ENCODE results near the gene PTCH2.
A peak's percentile ranks its signal among the peaks of the same experiment; 100 is the strongest.

Gene PTCH2

DNA sequence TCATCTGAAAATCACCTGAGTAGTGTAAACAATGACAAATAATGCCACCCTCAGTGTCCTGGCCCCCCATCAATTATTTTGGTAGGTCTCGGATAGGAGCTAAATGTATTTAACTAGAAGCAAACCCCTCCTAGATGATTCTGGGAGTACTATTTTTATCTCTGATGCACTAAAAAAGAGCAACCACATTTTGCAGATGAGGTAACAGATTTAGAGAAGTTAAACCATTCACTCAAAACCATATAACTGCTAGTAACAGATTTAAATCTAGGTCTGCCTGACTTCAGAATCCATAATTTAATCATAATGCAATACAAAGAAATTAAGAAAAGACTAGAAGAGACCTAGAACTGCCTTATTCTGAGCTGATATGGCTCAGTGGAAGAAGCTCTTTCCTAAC lies 17.3 kb upstream of the PTCH2 start:
- Histone ChIP-seq H3K4me3 (ENCODE audit: low read length) (no peak overlapping the region), H3K36me3 (ENCODE audit: insufficient read depth, low read length) (peaks cover 12% of the 10 kb centered on the region), H3K4me1 (ENCODE audit: control insufficient read depth, insufficient read depth, low read length) (no peaks in the 10 kb centered on the region), H3K9me3 (replicated peaks; ENCODE audit: low read length) (no peaks in the 10 kb centered on the region), H3K9ac (ENCODE audit: low read depth, low read length) (no peak overlapping the region), H3K27me3 (ENCODE audit: control insufficient read depth, insufficient read depth, low read length) (no peaks in the 10 kb centered on the region), H3K4me2 (ENCODE audit: low read length) (no peak overlapping the region)

DNA sequence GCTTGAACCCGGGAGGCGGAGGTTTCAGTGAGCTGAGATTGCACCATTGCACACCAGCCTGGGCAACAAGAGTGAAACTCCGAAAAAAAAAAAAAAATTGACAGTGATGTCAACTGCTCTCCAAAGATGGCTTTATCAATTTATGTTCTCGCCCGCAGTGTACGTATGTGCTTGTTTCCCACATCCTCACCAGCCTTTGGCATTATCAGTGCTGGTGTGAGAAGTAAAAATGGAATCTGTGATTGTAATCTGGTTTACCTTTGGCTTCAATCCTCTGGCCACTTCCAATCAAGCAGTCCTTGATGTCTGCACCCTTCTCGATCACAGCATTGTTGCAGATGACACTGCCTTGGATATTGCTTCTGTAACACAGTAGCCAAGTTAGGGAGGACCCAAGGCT lies 14.4 kb upstream of the PTCH2 start:
- H3K4me2 ChIP-seq (ENCODE audit: low read length) = no peak overlapping the region
- no peaks in the 10 kb centered on the region for H3K27me3 ChIP-seq (ENCODE audit: control insufficient read depth, insufficient read depth, low read length)
- peaks cover 8% of the 10 kb centered on the region for H3K36me3 ChIP-seq (ENCODE audit: insufficient read depth, low read length)
- no peaks in the 10 kb centered on the region for H3K9me3 ChIP-seq (replicated peaks; ENCODE audit: low read length)
- no peaks in the 10 kb centered on the region for H3K4me1 ChIP-seq (ENCODE audit: control insufficient read depth, insufficient read depth, low read length)
- no peak overlapping the region for H3K9ac ChIP-seq (ENCODE audit: low read depth, low read length)
- H3K4me3 ChIP-seq (ENCODE audit: low read length) = no peak overlapping the region

DNA sequence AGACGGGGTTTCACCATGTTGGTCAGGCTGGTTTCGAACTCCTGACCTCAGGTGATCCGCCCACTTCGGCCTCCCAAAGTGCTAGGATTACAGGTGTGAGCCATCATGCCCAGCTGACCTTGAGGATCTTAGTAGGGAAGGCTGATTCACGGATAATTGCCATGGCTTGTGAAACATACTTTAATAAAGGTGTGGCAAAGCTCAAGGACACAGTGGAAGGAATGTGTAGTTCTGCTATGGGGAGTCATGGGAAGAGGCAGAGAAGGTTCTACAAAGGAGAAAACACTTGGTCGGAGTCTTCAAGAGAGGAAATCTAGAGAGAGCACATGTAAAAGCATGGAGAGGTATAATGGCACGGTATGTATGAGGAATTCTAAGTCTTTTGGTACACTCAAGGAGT lies 12.7 kb upstream of the PTCH2 start:
- Histone ChIP-seq H3K4me3 (ENCODE audit: low read length) (no peak overlapping the region), H3K4me2 (ENCODE audit: low read length) (no peak overlapping the region), H3K4me1 (ENCODE audit: control insufficient read depth, insufficient read depth, low read length) (no peaks in the 10 kb centered on the region), H3K9ac (ENCODE audit: low read depth, low read length) (no peak overlapping the region), H3K27me3 (ENCODE audit: control insufficient read depth, insufficient read depth, low read length) (no peaks in the 10 kb centered on the region), H3K9me3 (replicated peaks; ENCODE audit: low read length) (no peaks in the 10 kb centered on the region), H3K36me3 (ENCODE audit: insufficient read depth, low read length) (peaks cover 5% of the 10 kb centered on the region)

DNA sequence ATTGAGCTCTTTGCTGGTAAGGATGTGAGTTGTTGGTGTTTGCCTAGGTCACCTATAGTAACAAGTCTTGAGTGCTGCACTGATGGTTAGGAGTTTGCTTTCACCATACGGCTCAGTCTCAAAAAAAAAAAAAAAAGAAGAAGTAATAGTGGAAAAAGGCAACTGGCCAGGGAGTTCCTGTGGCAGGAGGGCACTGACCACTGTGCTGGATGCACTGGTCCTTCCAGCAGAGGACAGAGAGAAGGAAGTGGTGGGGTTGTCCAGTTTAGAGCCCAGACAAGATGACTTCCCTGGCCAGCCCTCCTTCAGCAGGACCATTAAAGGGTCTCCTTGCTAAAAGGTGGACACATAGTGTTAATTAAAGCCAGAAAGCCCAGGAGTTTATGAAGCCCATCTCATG lies 11.9 kb upstream of the PTCH2 start:
- Histone ChIP-seq H3K9me3 (replicated peaks; ENCODE audit: low read length) (no peaks in the 10 kb centered on the region), H3K36me3 (ENCODE audit: insufficient read depth, low read length) (peaks cover 5% of the 10 kb centered on the region), H3K4me2 (ENCODE audit: low read length) (no peak overlapping the region), H3K4me1 (ENCODE audit: control insufficient read depth, insufficient read depth, low read length) (no peaks in the 10 kb centered on the region), H3K9ac (ENCODE audit: low read depth, low read length) (no peak overlapping the region), H3K27me3 (ENCODE audit: control insufficient read depth, insufficient read depth, low read length) (no peaks in the 10 kb centered on the region), H3K4me3 (ENCODE audit: low read length) (no peak overlapping the region)

DNA sequence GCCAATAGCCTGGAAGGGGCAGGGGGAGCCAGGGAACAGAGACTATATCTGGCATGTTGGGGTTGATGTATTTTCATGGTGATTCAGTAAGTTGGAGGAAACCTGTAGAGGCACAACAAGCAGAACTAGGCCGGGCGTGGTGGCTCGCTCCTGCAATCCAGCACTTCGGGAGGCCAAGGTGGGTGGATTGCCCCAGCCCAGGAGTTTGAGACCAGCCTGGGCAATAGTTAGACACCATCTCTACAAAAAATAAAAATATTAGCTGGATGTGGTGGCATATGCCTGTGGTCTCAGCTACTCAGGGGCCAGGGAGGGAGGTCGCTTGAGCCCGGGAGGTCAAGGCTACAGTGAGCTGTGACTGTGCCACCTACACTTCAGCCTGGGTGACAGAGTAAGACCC lies 10.1 kb upstream of the PTCH2 start:
- H3K9ac ChIP-seq (ENCODE audit: low read depth, low read length) = no peak overlapping the region
- H3K4me3 ChIP-seq (ENCODE audit: low read length) = no peak overlapping the region
- H3K4me1 ChIP-seq (ENCODE audit: control insufficient read depth, insufficient read depth, low read length) = no peaks in the 10 kb centered on the region
- H3K27me3 ChIP-seq (ENCODE audit: control insufficient read depth, insufficient read depth, low read length) = no peaks in the 10 kb centered on the region
- H3K9me3 ChIP-seq (replicated peaks; ENCODE audit: low read length) = no peaks in the 10 kb centered on the region
- no peak overlapping the region for H3K4me2 ChIP-seq (ENCODE audit: low read length)
- H3K36me3 ChIP-seq (ENCODE audit: insufficient read depth, low read length) = peaks cover 5% of the 10 kb centered on the region

DNA sequence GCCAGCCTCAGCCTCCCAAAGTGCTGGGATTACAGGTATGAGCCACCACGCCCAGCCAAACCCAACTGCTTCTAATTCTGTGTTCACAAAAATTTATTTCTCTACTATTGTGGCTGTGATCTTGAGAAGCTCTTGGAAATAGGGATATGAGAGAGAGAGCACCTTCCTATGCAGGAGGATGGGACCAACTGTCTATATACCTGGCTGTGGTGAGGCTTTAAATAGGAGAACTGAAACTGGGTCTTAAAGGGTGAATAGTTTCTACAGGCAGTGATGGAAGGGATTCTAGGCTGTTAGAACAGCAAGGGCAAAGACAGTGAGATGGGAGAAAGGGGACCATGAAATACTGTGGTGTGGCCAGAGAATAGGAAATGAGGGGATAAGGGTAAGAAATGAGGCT lies 8.3 kb upstream of the PTCH2 start:
- Histone ChIP-seq H3K4me3 (ENCODE audit: low read length) (no peak overlapping the region), H3K9me3 (replicated peaks; ENCODE audit: low read length) (no peaks in the 10 kb centered on the region), H3K4me1 (ENCODE audit: control insufficient read depth, insufficient read depth, low read length) (no peaks in the 10 kb centered on the region), H3K36me3 (ENCODE audit: insufficient read depth, low read length) (no peaks in the 10 kb centered on the region), H3K4me2 (ENCODE audit: low read length) (no peak overlapping the region), H3K9ac (ENCODE audit: low read depth, low read length) (no peak overlapping the region), H3K27me3 (ENCODE audit: control insufficient read depth, insufficient read depth, low read length) (no peaks in the 10 kb centered on the region)

DNA sequence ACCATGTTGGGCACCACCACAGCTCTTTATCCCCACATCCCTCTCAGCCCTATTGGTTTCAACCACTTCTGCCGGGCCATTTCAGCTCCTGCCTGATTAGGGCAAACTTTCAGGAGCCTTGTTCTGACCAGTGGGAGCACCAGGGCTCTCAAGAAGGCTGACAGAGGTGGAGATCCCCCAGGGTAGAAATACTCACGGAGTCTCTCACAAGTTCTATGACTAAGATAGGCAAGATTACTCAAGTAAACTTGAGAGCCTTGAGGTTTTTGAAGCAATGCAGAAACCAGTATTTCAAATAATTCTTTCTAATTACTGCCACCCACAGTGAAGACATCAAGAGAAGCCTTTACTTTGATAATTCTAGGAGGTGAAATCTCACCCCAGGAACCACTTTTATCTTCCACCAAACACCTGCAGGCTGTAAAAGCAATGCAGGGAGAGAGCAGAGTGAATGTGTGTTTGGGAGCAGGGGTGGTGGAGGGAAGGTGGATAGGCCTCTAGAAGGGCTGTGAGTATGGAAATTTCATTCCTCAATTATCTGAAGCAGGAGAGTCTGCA lies 6.6 kb upstream of the PTCH2 start:
- no peaks in the 10 kb centered on the region for H3K4me1 ChIP-seq (ENCODE audit: control insufficient read depth, insufficient read depth, low read length)
- H3K36me3 ChIP-seq (ENCODE audit: insufficient read depth, low read length) = no peaks in the 10 kb centered on the region
- H3K9me3 ChIP-seq (replicated peaks; ENCODE audit: low read length) = no peaks in the 10 kb centered on the region
- H3K4me2 ChIP-seq (ENCODE audit: low read length) = no peak overlapping the region
- no peaks in the 10 kb centered on the region for H3K27me3 ChIP-seq (ENCODE audit: control insufficient read depth, insufficient read depth, low read length)
- no peak overlapping the region for H3K4me3 ChIP-seq (ENCODE audit: low read length)
- H3K9ac ChIP-seq (ENCODE audit: low read depth, low read length) = no peak overlapping the region

DNA sequence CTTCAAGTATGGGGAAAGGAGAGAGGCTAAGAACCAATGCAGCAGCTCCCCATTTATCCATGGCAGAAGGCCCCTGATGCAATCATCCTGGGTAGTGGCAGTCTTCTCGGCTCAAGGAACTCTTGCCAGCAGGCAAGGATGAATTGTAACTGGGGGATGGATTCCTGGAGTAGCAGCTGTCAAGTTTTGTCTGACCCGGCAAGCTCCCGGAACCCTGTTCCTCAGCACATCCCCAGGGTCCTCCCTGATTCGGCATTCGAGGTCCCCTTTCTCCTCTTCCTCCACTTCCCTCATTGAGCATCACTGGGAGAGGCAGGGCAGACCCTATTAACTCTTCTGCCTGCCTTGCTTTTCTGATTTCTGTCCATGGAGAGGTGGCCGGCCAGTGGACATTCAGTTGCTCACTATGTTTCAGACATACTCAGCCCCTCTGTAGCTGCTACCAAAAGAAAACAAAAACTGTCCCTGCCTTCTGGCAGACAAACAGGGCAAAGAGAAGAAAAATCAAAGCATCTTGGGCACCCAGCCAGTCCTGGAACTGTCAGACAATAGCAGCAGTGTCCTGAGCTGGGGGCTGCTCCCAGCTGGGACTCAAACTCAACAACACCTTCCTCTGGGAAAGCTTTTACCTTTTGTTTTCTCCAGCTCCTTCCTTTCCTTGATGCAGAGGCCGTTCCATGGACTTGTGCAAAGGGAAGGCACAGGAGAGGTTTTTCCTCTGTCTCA lies 5.6 kb upstream of the PTCH2 start:
- Histone ChIP-seq H3K9ac (ENCODE audit: low read depth, low read length) (no peak overlapping the region), H3K4me1 (ENCODE audit: control insufficient read depth, insufficient read depth, low read length) (no peaks in the 10 kb centered on the region), H3K9me3 (replicated peaks; ENCODE audit: low read length) (no peaks in the 10 kb centered on the region), H3K36me3 (ENCODE audit: insufficient read depth, low read length) (no peaks in the 10 kb centered on the region), H3K27me3 (ENCODE audit: control insufficient read depth, insufficient read depth, low read length) (no peaks in the 10 kb centered on the region), H3K4me2 (ENCODE audit: low read length) (no peak overlapping the region), H3K4me3 (ENCODE audit: low read length) (no peak overlapping the region)

DNA sequence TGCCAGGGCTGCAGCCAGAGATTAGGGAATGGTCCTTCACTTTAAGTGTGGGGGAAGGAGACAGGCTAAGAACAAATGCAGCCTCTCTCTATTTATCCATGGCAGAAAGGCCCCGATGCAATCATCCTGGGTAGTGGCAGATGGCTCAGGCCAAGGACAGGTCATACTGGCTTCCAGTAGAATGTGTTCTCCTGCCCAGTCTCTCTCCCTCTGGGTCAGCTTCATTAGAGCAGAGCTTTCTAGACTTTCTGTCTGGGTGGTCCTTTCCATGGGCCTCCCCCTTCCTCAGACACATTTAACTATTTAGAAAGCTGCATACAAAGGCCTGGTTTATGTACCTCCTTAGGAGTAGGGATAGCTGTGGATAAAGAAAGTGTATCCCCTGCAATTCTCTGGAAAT lies 4.8 kb upstream of the PTCH2 start:
- Histone ChIP-seq H3K9me3 (replicated peaks; ENCODE audit: low read length) (no peaks in the 10 kb centered on the region), H3K4me1 (ENCODE audit: control insufficient read depth, insufficient read depth, low read length) (peaks cover under 1% of the 10 kb centered on the region), H3K9ac (ENCODE audit: low read depth, low read length) (no peak overlapping the region), H3K27me3 (ENCODE audit: control insufficient read depth, insufficient read depth, low read length) (no peaks in the 10 kb centered on the region), H3K36me3 (ENCODE audit: insufficient read depth, low read length) (no peaks in the 10 kb centered on the region), H3K4me2 (ENCODE audit: low read length) (no peak overlapping the region), H3K4me3 (ENCODE audit: low read length) (no peak overlapping the region)

DNA sequence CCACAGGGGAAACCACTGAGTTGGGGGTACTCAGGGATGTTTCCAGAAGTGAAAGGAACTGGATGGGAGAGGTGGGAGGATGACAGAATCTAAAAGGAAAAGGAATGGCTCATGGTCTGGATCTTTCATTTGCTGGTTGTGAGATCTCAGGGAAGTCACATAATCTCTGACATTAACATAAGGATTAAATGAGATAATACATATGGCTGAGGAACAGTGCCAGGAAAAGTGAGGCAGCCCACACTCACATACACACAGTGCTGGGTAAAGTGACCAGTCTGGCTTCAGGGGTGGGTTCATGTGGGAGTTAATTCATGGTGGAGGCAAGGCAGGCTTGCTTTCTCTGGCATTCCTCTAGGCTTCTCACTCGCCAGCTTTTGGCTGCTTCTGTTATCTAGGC lies 3.9 kb upstream of the PTCH2 start:
- H3K4me3 ChIP-seq (ENCODE audit: low read length) = no peak overlapping the region
- no peak overlapping the region for H3K9ac ChIP-seq (ENCODE audit: low read depth, low read length)
- no peak overlapping the region for H3K4me2 ChIP-seq (ENCODE audit: low read length)
- no peaks in the 10 kb centered on the region for H3K9me3 ChIP-seq (replicated peaks; ENCODE audit: low read length)
- H3K27me3 ChIP-seq (ENCODE audit: control insufficient read depth, insufficient read depth, low read length) = no peaks in the 10 kb centered on the region
- no peaks in the 10 kb centered on the region for H3K36me3 ChIP-seq (ENCODE audit: insufficient read depth, low read length)
- peaks cover 4% of the 10 kb centered on the region for H3K4me1 ChIP-seq (ENCODE audit: control insufficient read depth, insufficient read depth, low read length)

DNA sequence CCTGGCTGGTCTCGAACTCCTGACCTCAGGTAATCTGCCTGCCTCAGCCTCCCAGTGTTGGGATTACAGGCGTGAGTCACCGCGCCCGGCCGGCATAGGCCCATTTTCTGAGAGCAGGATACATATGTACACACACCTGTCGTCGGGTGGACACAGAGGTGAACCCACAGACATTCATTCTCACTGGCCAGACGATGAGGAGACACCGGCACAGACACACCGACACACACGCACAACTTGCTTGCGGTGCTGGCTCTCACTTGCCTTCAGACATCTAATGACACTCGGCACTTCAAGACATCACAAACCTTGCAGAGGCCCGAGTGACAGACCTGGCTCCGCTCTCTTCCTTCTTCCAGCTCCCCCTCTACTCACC lies 579 bp downstream of the PTCH2 start:
- Histone ChIP-seq H3K36me3 (ENCODE audit: insufficient read depth, low read length) (no peaks in the 10 kb centered on the region), H3K27me3 (ENCODE audit: control insufficient read depth, insufficient read depth, low read length) (no peaks in the 10 kb centered on the region), H3K9me3 (replicated peaks; ENCODE audit: low read length) (no peaks in the 10 kb centered on the region), H3K4me2 (ENCODE audit: low read length) (peak overlapping the region; percentile 94), H3K4me1 (ENCODE audit: control insufficient read depth, insufficient read depth, low read length) (peaks cover 4% of the 10 kb centered on the region), H3K9ac (ENCODE audit: low read depth, low read length) (peak overlapping the region; percentile 71), H3K4me3 (ENCODE audit: low read length) (peak overlapping the region; percentile 76)

DNA sequence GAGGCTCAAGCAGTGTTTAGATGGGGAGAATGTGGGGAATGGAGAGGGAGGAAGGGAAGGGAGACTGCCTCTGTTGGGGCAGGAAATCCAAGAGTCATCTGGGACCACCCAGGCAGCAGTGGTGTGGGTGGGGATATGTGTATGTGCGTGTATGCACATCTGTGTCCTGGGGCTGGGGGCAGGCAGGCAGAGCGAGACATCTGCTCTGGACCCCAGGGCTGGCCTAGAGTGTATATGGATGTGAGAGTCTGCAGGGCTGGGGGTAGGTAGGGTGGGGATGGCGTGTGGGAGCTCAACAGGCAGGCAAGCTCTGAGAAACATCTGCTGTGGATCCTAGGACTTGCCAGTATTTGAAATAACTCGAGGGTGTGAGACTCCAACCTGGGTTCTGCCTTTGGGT lies 3.5 kb downstream of the PTCH2 start:
- Histone ChIP-seq H3K4me2 (ENCODE audit: low read length) (no peak overlapping the region), H3K9me3 (replicated peaks; ENCODE audit: low read length) (no peaks in the 10 kb centered on the region), H3K27me3 (ENCODE audit: control insufficient read depth, insufficient read depth, low read length) (no peaks in the 10 kb centered on the region), H3K4me1 (ENCODE audit: control insufficient read depth, insufficient read depth, low read length) (peaks cover 4% of the 10 kb centered on the region), H3K4me3 (ENCODE audit: low read length) (no peak overlapping the region), H3K9ac (ENCODE audit: low read depth, low read length) (no peak overlapping the region), H3K36me3 (ENCODE audit: insufficient read depth, low read length) (no peaks in the 10 kb centered on the region)

Measured in skeletal muscle satellite cell (primary cell).